Upper lobe of right lung (tissue), 1 donor: ENCODE data around the gene HSD3B1. TPM values are rescaled to one million over a fixed set of nuclear protein-coding genes. Genes with fewer than 3 reads are reported as not detected.
"Not testable (repeated sequence)": the region's sequence is repeated elsewhere in the genome, so short reads cannot be mapped to it uniquely, and the experiment has no call there.

ENCODE experiments used
- ATAC-seq: fragments of 200-7000 bp; cut with Tn5 transposase; one replicate; pipeline ENCODE4 v1.9.1; 2020; ENCODE audit warnings: mild to moderate bottlenecking, moderate library complexity
- DNase-seq: peaks from one replicate; pipeline ENCODE4 v3.0.0-alpha.2; 2020
- H3K27ac ChIP-seq: fragments of 200-600 bp; one replicate; pipeline ENCODE4 v1.8.0; 2022
- H3K27me3 ChIP-seq: fragments of 200-600 bp; one replicate; pipeline ENCODE4 v1.8.0; 2022; ENCODE audit warnings: mild to moderate bottlenecking
- H3K36me3 ChIP-seq: fragments of 200-600 bp; one replicate; pipeline ENCODE4 v1.8.0; 2022
- H3K4me1 ChIP-seq: fragments of 200-600 bp; one replicate; pipeline ENCODE4 v1.8.0; 2022
- H3K4me3 ChIP-seq: fragments of 200-600 bp; one replicate; pipeline ENCODE4 v1.8.0; 2022; ENCODE audit warnings: mild to moderate bottlenecking
- H3K9me3 ChIP-seq: fragments of 200-600 bp; one replicate; pipeline ENCODE4 v1.8.0; 2022
- CTCF ChIP-seq: fragments of 200-600 bp; IDR thresholded peaks from one replicate; pipeline ENCODE4 v1.8.0; 2022; ENCODE audit warnings: antibody characterized with exemption
- intact Hi-C: fragments of 100-400 bp; cut with DNase I; formaldehyde crosslinking; loops from one replicate; pipeline ENCODE4 v1.11.0; 2022
- total RNA-seq: library from RNA; stranded (reverse); fragmentation: NEBNext Ultra II Directional; extraction: Animal tissue kit (Norgen Biotek cat#: 25700); gene quantifications from one replicate; pipeline ENCODE4 v1.2.1, GENCODE V29; 2021
- donor health status: DM: no; HTN: yes; CAD: no; lungs with severe emphysema.

Gene HSD3B1
- total RNA-seq, 1 donor from 2014 or later, result not detected

- TF ChIP-seq CTCF, result no peak
- DNase-seq (no peak), ATAC-seq (no peak)
- Histone ChIP-seq H3K4me3 (no peak overlapping the region), H3K27me3 (no peaks in the 10 kb centered on the region), H3K27ac (no peak overlapping the region), H3K4me1 (no peaks in the 10 kb centered on the region), H3K36me3 (no peaks in the 10 kb centered on the region), H3K9me3 (no peaks in the 10 kb centered on the region)
- intact Hi-C loops, result no loop called here
Measured at GRCh38 chr1:119547306-119547705, 40.3 kb downstream of the HSD3B1 start.

DNA sequence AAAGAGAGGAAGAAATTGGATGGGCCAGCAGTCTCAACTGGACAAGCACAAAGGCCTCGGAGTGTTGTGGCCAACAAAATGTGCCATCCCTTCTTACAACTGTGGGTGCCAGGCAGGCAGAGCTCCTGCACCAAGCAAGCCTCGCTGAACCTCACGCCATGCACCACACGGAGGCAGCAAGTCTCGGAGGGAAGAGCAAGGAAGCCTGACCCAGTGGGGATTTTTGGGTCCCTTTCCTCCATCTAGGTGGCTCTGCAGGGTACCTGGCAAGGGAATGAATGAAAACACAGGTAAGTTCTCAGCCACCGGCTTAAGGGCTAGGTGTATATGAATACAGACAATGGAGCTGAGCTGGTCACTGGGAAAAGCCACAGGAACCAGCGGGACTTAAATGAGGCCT, 40.8 kb downstream of the HSD3B1 start:
- no peaks in the 10 kb centered on the region for H3K9me3 ChIP-seq

DNA sequence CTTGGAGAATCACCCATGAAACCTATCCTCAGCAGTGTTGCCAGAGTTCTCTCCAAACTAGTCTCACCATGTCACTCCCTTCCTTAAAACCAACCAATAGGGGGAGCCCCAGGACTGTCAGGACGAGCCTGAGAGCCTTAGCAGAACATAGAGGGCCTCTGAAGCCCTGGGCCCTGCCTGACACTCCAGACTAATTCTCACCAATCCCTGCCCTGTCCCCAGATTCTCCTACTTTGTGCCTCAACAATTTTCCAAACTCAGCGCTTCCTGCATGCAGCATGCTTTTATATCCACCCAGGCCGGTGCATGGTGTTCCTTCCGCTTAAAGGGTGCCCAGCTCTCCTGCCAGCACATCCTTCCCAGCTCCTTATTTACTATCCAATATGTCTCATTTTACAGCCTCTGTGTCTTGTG, 42.7 kb downstream of the HSD3B1 start:
- peak; percentile 89 for ATAC-seq

More for the DNA sequence above, 40.8 kb downstream of the HSD3B1 start:
- Histone ChIP-seq H3K27ac (no peak overlapping the region), H3K36me3 (no peaks in the 10 kb centered on the region), H3K4me3 (no peak overlapping the region), H3K27me3 (no peaks in the 10 kb centered on the region), H3K4me1 (no peaks in the 10 kb centered on the region)
- no peak for ATAC-seq
- TF ChIP-seq CTCF, result no peak
- intact Hi-C loops, result no loop called here
- DNase-seq, result no peak

DNA sequence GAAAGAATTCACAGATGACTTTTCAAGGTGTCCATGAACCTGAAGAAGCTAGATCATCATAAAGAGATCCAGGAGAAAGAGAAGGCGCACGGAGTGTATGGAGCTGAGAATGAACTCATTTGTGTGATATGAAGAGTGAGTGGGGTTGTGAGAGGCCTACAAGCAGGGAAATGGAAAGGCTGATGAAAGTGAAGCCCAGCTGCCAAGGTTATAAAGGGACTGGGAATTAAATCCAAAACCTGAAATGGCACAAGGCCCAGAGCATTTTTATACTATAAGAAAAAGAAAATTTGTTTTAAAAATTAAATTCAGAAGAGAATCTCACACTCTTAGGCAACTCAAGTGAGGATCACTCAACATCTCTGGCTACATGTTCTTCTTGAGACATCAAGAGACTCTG, 43.4 kb downstream of the HSD3B1 start:
- Histone ChIP-seq H3K36me3 (no peaks in the 10 kb centered on the region), H3K9me3 (no peaks in the 10 kb centered on the region), H3K27me3 (no peaks in the 10 kb centered on the region), H3K4me3 (no peak overlapping the region), H3K4me1 (peaks cover 10% of the 10 kb centered on the region), H3K27ac (no peak overlapping the region)
- DNase-seq (no peak), ATAC-seq (no peak)
- TF ChIP-seq CTCF, result no peak
- intact Hi-C loops, result no loop called here

More for the DNA sequence above, 42.7 kb downstream of the HSD3B1 start:
- Histone ChIP-seq H3K27ac (no peak overlapping the region), H3K9me3 (no peaks in the 10 kb centered on the region), H3K36me3 (no peaks in the 10 kb centered on the region), H3K4me1 (peaks cover 10% of the 10 kb centered on the region), H3K4me3 (no peak overlapping the region), H3K27me3 (no peaks in the 10 kb centered on the region)
- no peak for DNase-seq
- intact Hi-C loops, result no loop called here
- peak; percentile 53 for TF ChIP-seq CTCF

DNA sequence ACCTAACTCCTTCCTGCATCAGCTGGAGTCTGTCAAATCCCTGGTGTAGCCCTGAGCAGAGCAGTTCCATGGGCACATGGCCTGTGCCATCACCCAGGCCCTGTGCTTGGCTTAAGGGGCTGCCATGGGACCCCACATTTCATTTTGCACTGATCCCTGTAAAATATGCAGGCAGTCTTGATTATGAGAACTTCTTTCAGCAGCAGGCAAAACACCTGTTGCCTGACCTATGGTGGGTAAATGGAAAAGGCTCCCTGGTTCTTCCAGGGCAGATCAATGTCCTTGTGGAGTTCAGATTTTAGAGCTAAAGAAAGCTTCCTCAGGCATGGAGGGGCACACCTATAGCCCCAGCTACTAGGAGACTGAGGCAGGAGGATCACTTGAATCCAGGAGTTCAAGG, 44.2 kb downstream of the HSD3B1 start:
- intact Hi-C loops, result no loop called here
- Histone ChIP-seq H3K4me1 (peaks cover 10% of the 10 kb centered on the region), H3K27ac (no peak overlapping the region), H3K4me3 (no peak overlapping the region), H3K27me3 (no peaks in the 10 kb centered on the region), H3K36me3 (no peaks in the 10 kb centered on the region), H3K9me3 (no peaks in the 10 kb centered on the region)
- ATAC-seq (no peak), DNase-seq (no peak)
- no peak for TF ChIP-seq CTCF

DNA sequence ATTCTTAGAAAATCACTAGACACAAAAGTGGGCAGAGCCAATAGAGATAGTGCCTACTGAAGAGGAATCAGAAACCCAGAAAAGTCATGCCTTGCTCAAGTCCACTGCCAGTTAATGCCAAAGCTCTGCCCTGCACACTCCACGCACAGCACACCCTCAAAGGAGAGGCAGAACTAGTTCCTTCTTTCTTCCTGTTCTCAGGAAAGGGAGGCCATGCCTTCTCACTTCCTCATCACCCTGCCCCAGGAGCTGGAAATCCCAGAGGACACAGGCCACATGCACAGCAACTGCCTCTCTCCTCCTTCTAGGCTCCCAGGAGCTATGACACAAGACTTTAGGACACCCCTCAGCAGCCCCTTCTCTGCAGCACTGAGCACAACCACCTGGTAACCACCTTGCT, 45.6 kb downstream of the HSD3B1 start:
- H3K4me1 ChIP-seq, result peaks cover 10% of the 10 kb centered on the region
- intact Hi-C loops, H3K36me3 ChIP-seq, H3K27me3 ChIP-seq, H3K27ac ChIP-seq, DNase-seq, H3K9me3 ChIP-seq, H3K4me3 ChIP-seq: not testable (repeated sequence)
- peak; percentile 17 for ATAC-seq

DNA sequence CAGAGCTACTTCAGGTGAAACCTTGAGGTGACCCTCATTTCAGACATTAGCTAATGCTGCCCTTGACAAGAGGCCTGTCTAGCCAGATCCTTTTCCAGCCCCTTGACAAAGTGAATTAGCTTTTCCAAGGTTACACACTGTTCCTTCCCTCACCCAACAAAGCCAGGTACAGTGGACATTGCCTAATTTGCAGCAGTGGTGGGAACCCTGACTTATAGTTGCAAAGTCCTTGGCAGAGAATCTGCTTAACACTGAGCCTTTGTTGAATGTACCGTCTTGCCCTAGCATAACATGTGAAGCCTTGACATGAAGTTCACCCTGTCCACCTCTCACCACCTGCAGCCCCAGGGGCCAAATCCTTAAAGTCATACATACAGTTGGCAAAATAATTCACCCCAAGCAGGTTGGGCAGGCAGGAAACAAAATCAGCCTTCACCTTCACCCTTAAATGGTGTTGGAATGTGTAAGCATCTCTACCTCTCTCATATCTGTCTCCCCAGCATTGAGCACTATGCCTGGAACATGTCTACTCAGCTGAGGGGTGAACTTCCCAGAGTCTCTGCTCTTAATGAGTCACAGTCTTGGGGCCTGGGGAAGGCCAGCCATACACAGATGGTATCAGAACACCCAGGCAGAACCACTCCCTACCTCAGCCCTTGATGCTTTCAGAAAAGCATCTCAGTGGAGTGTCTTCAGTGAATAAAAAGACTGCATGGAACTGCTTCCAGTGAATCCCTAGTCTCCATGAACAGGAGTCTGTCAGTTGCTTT, 46.5 kb downstream of the HSD3B1 start:
- DNase-seq, H3K4me3 ChIP-seq: not testable (repeated sequence)

More for the DNA sequence above, 46.5 kb downstream of the HSD3B1 start:
- H3K4me1 ChIP-seq, result peaks cover 10% of the 10 kb centered on the region
- H3K27ac ChIP-seq, H3K36me3 ChIP-seq, H3K27me3 ChIP-seq, H3K9me3 ChIP-seq, intact Hi-C loops: not testable (repeated sequence)
- peak; percentile 36 for ATAC-seq
